IPS-18a (cell line): ENCODE results near the gene EDEM1.
"Not testable (repeated sequence)": the region's sequence is repeated elsewhere in the genome, so short reads cannot be mapped to it uniquely, and the experiment has no call there.

Experiments
- H3K27ac ChIP-seq: one replicate; pipeline ENCODE4 v1.5.1; 2013; ENCODE audit warnings: low read length
- H3K27me3 ChIP-seq: one replicate; pipeline ENCODE4 v1.6.1; 2013; ENCODE audit warnings: mild to moderate bottlenecking, low read length; ENCODE audit not compliant: control insufficient read depth, insufficient read depth
- H3K36me3 ChIP-seq: one replicate; pipeline ENCODE4 v1.6.1; 2013; ENCODE audit warnings: low read depth, low read length; ENCODE audit not compliant: control insufficient read depth
- H3K4me1 ChIP-seq: one replicate; pipeline ENCODE4 v1.6.1; 2013; ENCODE audit warnings: low read depth, low read length; ENCODE audit not compliant: control insufficient read depth
- H3K4me3 ChIP-seq: one replicate; pipeline ENCODE4 v1.5.1; 2013; ENCODE audit warnings: low read length
- H3K9ac ChIP-seq: one replicate; pipeline ENCODE4 v1.6.1; 2013; ENCODE audit warnings: mild to moderate bottlenecking, low read length, moderate library complexity
- H3K9me3 ChIP-seq: one replicate; pipeline ENCODE4 v1.6.1; 2013; ENCODE audit warnings: low read depth, low read length; ENCODE audit not compliant: control insufficient read depth

EDEM1 gene

DNA sequence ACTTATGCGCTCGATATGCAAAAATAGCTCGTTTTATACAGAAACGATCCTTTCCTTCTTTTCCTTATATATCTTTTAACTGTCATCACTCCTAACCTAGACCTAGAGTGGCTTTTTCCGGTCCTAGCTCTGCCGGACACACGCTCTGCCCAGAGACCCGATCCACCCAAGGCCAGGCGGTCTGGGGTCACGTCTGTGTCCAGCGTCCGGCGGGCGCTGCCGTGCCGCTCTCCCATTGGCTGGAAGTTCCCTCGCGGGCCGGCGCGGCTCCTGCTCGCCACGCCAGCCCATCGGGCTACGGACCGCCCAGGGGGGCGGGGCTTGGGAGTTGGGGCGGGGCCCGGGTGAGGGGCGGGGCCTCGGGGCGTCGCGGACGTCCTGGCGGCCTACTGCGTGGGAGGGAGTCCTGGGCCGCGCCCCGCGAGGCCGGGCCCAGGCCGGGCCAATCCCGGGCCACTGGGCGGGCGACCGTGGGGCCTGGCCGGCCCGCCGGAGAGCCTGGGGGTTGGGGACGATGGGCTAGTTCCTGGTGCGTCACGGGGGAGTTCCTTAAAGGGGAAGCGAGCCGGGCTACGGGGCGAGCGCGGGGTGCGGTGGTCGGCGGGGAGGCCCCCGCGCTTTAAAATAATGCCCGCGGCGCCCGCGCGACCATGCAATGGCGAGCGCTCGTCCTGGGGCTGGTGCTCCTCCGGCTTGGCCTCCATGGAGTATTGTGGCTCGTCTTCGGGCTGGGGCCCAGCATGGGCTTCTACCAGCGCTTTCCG is at the start of gene EDEM1:
TSS of gene EDEM1 (plus strand) at position 552 of the 764 bp plus-strand sequence. CDS start at position 651, 99 bp downstream.
- H3K9ac ChIP-seq = peak within 1 kb of the TSS; percentile 78
- H3K4me3 ChIP-seq = peak within 1 kb of the TSS; percentile 79
- no peaks in the 10 kb centered on the region for H3K9me3 ChIP-seq
- peak within 1 kb of the TSS; percentile 51 for H3K27ac ChIP-seq
- H3K27me3 ChIP-seq = peaks cover 14% of the 10 kb centered on the region
- no peaks in the 10 kb centered on the region for H3K36me3 ChIP-seq
- H3K4me1 ChIP-seq = peaks cover 3% of the 10 kb centered on the region

DNA sequence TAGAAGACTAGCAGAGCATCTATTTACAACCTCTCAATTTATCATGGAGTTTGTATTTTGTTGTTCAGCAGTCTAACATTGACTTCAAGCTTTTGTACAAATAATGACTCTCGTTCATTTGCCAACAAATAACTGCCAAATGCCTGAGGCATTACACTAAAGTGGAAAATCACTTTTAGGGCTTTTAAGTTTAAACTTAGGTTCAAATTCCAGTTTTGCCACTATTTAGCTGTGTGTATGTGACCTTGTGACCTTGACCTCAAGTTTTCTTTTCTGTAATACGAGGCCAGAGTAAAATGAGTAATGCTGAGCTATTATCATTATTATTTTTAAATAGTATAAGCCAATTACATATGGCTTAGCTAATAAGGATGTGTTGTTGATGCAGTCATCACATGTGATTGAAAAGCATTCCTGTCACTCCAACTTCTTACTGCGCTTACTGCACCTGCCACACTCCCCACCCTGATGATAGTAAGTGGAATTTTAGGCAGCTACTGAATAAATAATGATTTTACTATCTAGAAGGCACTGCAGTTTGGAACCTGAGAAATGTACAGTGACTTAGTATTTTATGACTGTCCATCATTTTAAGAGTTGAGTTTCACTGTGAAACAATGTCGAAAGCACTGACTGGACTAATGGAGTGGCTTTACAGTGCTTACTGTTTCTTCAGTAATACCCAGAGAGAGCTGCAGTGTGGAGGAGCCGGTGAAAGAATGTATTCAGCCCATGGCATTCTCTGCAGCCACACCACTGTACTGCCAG is 49.1 kb upstream of the EDEM1 start:
- H3K27ac ChIP-seq = no peak overlapping the region
- no peak overlapping the region for H3K9ac ChIP-seq
- peaks cover 13% of the 10 kb centered on the region for H3K4me1 ChIP-seq

DNA sequence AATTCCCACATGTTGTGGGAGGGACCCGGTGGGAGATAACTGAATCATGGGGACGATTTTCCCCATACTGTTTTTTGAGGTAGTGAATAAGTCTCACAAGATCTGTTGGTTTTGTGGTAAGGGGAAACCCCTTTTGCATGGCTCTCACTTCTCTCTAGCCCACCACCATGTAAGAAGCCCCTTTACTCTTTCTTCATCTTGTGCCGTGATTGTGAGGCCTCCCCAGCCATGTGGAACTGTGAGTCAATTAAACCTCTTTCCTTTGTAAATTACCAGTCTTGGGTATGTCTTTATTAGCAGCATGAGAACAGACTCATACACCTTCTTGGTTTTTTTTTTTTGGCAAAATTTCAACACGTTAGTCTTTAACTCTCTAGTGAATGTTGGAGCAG is 47.3 kb upstream of the EDEM1 start:
- peaks cover 4% of the 10 kb centered on the region for H3K9me3 ChIP-seq
- H3K9ac ChIP-seq = no peak overlapping the region
- no peaks in the 10 kb centered on the region for H3K36me3 ChIP-seq
- no peak overlapping the region for H3K27ac ChIP-seq
- no peaks in the 10 kb centered on the region for H3K27me3 ChIP-seq
- H3K4me3 ChIP-seq = no peak overlapping the region
- peaks cover 4% of the 10 kb centered on the region for H3K4me1 ChIP-seq

More for the DNA sequence above, 49.1 kb upstream of the EDEM1 start:
- no peak overlapping the region for H3K4me3 ChIP-seq
- no peaks in the 10 kb centered on the region for H3K36me3 ChIP-seq
- no peaks in the 10 kb centered on the region for H3K9me3 ChIP-seq
- H3K27me3 ChIP-seq = no peaks in the 10 kb centered on the region

DNA sequence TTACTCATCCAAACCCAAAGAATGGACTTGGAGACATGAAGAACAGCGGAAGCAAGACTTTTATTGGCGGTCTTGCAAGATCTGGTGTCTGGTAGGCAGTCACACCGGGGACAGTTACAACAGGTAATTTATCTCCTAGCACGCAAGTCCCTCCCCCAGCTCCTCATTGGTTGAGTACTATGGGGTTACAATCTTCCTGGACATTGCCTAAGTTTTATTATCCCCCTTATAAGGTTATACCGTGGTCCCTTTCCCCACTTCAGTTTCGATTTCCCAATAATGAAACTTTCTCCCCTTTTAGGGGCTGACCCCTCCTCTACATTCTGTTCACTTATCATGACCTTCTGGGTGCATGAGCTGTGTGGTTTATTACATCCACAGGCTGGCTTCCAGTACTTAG is 46.7 kb upstream of the EDEM1 start:
- Histone ChIP-seq H3K36me3 (no peaks in the 10 kb centered on the region), H3K27me3 (no peaks in the 10 kb centered on the region), H3K4me1 (peaks cover 4% of the 10 kb centered on the region), H3K9me3 (peaks cover 4% of the 10 kb centered on the region), H3K27ac (no peak overlapping the region), H3K9ac (no peak overlapping the region), H3K4me3 (no peak overlapping the region)

DNA sequence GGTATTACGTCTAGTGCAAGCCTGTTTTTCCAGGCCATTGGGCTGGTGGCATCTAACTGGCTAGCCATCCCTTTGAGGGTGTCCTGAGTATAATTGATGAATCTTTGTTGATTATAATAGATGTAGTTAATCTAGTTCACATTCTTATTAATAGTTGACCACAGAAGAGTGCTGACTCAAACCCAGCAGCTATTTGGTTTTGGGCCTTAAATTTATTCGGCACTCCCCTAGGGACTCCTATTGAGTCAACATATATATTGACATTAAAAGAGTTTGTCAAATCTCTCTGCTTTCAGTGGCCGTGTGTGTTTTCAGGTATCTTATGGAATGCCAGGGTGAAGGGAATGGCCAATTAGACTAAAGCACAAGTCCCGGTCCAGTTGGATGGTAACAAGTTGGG is 45.7 kb upstream of the EDEM1 start:
- Histone ChIP-seq H3K9me3 (peaks cover 4% of the 10 kb centered on the region), H3K36me3 (no peaks in the 10 kb centered on the region), H3K9ac (no peak overlapping the region), H3K4me3 (no peak overlapping the region), H3K27ac (no peak overlapping the region), H3K27me3 (no peaks in the 10 kb centered on the region), H3K4me1 (no peaks in the 10 kb centered on the region)

DNA sequence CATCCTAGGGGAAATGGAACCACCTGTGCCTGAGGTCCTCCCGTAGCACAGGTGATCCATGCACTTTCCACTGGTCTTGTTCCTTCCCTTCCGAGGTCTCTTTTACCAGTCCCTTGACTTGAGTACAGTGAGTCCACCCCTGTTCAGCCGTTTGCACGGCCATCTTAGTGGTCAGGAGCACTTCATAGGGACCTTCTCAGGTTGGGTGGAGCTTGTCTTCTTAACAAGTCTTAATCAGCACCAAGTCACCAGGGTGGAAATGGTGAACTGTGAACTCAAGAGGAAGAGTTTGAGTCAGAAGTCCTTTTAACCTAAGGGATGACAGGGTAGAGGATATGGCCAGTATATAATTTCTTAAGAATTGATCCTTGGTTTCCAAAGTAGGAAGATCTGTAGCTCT is 44.0 kb upstream of the EDEM1 start:
- Histone ChIP-seq H3K4me1 (no peaks in the 10 kb centered on the region), H3K27ac (no peak overlapping the region)

DNA sequence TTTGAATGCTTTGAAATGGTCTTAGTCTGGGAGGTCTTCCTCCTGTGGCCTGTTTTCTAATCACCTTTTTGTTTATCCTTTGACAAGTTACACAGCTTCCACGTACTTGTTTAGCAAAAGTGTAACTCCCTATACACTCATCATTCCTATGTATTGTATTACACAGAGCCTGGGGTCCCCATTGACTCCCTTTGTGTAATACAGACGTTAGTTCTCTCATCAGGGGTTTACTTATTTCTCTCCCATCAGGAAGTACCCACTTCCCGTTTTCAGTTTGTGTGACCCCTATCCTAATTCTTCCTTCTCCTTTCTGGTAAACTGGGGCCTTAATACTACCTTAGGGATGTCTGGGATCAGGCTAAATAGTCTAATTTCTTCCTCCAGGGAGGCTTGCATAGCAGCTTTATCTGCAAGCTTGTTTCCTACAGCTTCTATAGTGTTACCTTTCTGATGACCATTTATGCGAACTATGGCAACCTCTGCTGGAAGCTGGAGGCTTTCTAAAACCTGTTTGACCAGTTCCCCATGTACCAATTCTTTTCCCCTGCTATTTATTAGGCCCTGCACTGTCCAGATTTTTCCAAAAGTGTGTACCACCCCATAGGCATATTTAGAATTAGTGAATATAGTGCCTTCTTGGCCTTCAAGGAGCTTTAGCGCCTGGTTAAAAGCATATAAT is 43.1 kb upstream of the EDEM1 start:
- Histone ChIP-seq H3K9me3 (peaks cover 4% of the 10 kb centered on the region), H3K27ac (no peak overlapping the region), H3K9ac (no peak overlapping the region), H3K36me3 (no peaks in the 10 kb centered on the region), H3K27me3 (no peaks in the 10 kb centered on the region), H3K4me1 (no peaks in the 10 kb centered on the region), H3K4me3 (no peak overlapping the region)

More for the DNA sequence above, 44.0 kb upstream of the EDEM1 start:
- H3K27me3 ChIP-seq = no peaks in the 10 kb centered on the region
- H3K36me3 ChIP-seq = no peaks in the 10 kb centered on the region
- no peak overlapping the region for H3K9ac ChIP-seq
- no peak overlapping the region for H3K4me3 ChIP-seq
- H3K9me3 ChIP-seq = peaks cover 4% of the 10 kb centered on the region

DNA sequence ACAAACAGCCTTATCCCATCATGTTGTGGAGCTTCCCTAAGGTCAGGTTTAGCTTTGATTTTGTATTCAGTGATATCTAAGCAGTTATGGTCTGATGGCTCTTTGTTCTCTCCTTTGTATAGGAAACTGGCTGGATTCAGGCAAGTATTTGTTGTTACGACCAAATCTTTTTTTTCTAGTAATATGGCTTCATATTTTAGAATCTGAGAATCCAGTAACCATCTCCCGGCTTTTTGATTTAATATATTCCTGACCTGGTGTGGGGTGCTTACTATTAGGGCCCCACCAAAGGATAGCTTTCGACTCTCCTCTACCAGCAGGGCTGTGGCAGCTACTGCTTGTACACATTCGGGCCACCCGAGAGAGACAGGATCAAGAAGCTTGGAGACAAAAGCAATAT is 42.4 kb upstream of the EDEM1 start:
- no peaks in the 10 kb centered on the region for H3K27me3 ChIP-seq
- no peaks in the 10 kb centered on the region for H3K4me1 ChIP-seq
- H3K9ac ChIP-seq = no peak overlapping the region
- H3K36me3 ChIP-seq = no peaks in the 10 kb centered on the region
- peaks cover 4% of the 10 kb centered on the region for H3K9me3 ChIP-seq
- H3K4me3 ChIP-seq = no peak overlapping the region
- H3K27ac ChIP-seq = no peak overlapping the region

DNA sequence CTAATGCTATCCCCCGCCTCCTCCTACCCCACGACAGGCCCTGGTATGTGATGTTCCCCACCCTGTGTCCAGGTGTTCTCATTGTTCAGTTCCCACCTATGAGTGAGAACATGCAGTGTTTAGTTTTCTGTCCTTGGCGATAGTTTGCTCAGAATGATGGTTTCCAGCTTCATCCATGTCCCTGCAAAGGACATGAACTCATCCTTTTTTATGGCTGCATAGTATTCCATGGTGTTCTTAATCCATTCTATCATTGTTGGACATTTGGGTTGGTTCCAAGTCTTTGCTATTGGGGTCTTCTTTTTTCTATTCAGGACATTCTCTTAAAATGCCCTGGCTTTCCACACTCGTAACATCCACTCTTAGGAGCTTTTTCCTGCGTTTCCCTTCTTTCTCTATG is 40.4 kb upstream of the EDEM1 start:
- H3K27ac ChIP-seq, H3K9ac ChIP-seq, H3K36me3 ChIP-seq, H3K9me3 ChIP-seq, H3K27me3 ChIP-seq, H3K4me3 ChIP-seq, H3K4me1 ChIP-seq: not testable (repeated sequence)

DNA sequence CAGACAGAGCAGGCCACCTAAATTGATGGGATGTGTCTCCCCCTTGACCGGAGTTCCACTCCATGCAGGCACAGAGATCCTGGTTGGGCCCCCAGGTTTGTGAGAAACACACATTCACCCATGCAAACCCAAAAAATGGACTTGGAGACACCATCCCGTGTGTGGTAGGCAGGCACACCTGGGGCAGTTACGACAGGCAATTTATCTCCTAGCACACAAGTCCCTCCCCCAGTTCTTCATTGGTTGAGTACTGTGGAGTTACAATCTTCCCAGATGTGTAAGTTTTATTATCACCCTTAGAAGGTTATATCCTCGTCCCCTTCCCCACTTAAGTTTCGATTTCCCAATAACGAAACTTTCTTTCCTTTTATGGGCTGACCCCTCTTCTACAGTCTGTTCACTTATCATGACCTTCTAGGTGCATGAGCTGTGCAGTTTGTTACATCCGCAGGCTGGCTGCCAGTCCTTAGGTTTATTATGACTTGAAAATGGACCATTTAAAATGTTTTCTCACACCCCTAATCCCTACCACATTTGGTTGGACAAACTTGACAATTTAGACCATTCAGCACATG is 38.1 kb upstream of the EDEM1 start:
- Histone ChIP-seq H3K36me3 (no peaks in the 10 kb centered on the region), H3K4me1 (peaks cover 5% of the 10 kb centered on the region), H3K9ac (no peak overlapping the region), H3K4me3 (no peak overlapping the region), H3K27me3 (no peaks in the 10 kb centered on the region), H3K9me3 (no peaks in the 10 kb centered on the region), H3K27ac (no peak overlapping the region)

DNA sequence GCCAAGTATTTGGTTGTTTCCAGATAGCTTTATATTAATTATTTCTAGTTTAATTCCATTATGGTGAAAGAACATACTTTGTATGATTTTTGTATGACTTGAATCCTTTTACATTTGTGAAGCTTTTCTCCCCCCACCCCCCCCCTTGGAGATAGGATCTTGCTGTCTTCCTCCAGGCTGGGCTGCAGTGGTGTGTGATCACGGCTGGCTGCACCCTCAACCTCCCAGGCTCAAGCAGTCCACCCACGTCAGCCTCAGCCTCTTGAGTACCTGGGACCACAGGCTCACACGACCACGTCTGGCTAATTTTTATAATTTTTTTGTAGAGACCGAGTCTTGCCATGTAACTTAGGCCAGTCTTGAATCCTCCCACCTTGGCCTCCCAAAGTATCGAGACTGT is 35.9 kb upstream of the EDEM1 start:
- H3K27ac ChIP-seq = no peak overlapping the region
- H3K36me3 ChIP-seq = no peaks in the 10 kb centered on the region
- H3K4me3 ChIP-seq = no peak overlapping the region
- H3K9ac ChIP-seq = no peak overlapping the region
- no peaks in the 10 kb centered on the region for H3K27me3 ChIP-seq
- H3K9me3 ChIP-seq = no peaks in the 10 kb centered on the region
- H3K4me1 ChIP-seq = peaks cover 5% of the 10 kb centered on the region
